ENCODE measurements around the gene ATAD3A.
"Not testable (repeated sequence)": the region's sequence is repeated elsewhere in the genome, so short reads cannot be mapped to it uniquely, and the experiment has no call there.

ATAD3A gene

DNA sequence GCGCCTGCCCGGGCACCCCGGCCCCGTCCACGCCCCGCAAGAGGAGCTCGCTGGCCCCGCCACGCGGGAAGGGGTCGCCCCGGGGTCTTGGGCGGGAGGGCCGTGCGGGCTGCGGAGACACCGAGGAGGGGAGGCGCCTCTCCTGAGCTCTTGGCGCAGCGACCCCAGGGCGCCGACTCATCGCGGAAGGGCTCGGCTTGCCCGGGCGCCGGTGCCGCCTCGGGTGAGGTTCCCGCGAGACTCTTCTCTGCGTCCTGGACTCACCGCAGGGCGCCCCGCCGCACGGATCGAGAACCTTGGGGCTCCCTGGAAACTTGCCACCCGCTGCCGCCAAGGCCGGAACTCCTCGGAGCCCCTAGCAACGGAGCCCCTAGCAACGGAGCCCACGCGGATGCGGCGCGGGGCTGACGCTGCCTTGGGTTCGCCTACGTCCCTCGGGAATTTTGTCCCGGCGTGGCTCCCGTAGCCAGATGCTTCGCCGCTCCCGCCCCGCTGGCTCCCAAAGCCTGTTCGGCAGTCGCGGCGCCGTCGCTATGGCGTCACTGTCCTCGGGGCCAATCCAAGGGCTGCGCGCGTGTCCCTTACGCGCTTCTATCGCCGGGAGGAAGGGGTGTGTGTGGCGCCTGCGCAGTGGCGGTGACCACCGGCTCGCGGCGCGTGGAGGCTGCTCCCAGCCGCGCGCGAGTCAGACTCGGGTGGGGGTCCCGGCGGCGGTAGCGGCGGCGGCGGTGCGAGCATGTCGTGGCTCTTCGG lies at the start of gene ATAD3A:
TSS of gene ATAD3A (plus strand) at position 630 of the 753 bp plus-strand sequence. CDS start at position 737, 107 bp downstream.
- peak; percentile 92 to 94 for DNase-seq (ENCODE audit: low read depth in 1 of 2, low spot score in 1 of 2)

DNA sequence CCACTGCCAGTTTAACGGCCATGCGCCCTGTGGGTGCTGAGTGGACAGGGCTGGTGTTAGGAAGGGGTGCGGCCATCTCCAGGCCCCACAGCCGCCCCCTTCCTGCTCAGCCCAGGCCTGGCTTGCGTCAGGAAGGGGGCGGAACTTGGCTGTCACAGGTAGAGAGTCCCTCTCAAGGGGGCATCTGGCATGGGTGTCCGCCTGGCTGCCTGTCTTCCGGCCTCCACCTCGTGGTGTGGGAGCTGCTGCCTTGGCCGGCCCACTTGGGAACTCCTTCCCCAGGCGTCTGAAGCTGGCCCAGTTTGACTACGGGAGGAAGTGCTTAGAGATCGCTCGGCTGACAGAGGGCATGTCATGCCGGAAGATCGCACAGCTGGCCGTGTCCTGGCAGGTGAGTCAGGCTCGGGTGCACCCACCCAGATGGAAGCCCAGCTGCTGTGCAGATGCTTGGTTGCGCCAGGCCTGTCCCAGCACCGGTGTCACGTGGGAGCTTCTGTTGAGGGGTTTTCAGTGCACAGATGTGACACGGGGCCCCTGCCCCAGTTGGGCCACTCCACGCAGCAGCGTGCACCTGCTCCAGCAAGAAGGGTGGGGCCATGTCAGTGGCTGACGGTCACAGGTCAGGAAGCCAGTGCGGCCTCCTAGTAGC lies 49.5 kb upstream of the ATAD3A start:
- no peak for DNase-seq (ENCODE audit: low read depth in 1 of 2, low spot score in 1 of 2)

DNA sequence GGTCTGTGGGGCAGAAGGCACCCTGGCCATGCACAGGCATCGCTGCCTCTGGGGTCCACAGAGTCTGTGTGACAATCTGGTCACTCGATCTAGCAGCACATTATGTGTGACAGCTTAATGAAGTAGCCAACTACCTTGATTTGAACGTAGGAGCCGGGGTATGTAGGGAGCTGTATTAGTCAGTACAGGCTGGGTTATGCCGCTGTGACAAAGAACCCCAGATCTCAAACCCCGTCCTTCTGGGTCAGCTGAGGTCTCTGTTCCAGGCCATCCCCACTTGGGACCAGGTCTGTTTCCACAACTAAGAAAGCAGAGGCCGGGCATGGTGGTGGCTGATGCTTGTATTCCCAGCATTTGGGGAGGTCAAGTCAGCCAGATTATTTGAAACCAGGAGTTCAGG lies 48.6 kb upstream of the ATAD3A start:
- no peak for DNase-seq (ENCODE audit: low read depth in 1 of 2, low spot score in 1 of 2)

DNA sequence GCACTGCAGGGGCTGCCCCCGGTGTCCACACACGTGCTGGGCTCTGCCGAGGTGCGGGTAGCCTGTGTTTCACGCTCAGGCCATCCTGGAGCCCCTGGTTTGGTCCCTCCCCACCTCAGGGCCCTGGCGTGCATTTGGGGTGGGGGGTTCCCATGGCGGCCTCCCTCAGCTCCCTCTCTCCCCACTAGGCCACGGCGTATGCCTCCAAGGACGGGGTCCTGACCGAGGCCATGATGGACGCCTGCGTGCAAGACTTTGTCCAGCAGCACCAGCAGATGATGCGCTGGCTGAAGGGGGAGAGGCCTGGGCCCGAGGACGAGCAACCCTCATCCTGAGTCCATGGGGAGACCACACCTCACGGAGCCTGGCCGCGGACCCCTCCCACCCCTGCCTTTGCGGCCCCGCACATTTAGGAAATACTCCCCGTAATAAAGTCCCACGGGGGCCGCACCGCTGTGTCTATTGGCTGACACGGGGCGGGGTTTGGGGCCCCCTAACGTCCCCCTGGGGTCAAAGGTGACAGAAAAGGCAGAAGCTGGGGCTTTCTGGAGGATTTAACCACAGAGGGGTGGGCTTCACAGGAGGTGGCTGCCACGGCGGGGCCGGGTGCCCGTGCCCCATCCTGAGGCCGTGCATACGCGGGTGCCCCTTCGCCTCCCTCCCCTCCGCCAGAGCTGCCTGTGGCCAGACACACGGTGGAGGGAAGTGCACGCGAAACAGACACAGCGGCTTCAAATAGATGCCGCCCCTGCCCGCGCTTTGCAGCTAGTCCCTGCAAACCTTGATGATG lies 43.6 kb upstream of the ATAD3A start:
- DNase-seq (ENCODE audit: low read depth in 1 of 2, low spot score in 1 of 2) = not testable (repeated sequence)

DNA sequence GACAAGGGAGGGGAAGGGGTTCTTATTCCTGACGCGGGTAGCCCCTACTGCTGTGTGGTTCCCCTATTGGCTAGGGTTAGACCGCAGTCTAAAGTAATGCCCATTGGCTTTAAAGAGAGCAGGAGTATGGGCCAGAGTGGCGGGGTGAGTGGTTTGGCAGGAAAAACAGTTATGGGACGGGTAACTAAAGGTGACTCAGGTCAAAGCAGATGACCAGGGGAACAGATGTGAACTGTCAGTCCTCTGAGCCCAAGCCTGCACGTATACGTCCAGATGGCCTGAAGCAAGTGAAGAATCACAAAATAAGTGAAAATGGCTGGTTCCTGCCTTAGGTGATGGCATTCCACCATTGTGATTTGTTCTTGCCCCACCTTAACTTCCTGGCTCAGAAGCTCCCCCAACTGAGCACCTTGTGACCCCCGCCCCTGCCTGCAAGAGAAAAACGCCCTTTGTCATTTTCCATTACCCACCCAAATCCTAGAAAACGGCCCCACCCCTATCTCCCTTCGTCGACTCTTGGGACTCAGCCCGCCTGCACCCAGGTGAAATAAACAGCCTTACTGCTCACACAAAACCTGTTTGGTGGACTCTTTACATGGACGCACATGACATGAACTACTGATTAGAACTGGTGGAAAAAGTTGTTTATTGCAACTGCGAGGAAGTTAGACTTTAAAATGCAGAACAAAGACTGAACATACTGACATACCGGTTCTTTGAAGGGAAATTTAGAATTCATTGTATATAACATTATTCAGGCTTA lies 41.2 kb upstream of the ATAD3A start:
- DNase-seq (ENCODE audit: low read depth in 1 of 2, low spot score in 1 of 2) = no peak

DNA sequence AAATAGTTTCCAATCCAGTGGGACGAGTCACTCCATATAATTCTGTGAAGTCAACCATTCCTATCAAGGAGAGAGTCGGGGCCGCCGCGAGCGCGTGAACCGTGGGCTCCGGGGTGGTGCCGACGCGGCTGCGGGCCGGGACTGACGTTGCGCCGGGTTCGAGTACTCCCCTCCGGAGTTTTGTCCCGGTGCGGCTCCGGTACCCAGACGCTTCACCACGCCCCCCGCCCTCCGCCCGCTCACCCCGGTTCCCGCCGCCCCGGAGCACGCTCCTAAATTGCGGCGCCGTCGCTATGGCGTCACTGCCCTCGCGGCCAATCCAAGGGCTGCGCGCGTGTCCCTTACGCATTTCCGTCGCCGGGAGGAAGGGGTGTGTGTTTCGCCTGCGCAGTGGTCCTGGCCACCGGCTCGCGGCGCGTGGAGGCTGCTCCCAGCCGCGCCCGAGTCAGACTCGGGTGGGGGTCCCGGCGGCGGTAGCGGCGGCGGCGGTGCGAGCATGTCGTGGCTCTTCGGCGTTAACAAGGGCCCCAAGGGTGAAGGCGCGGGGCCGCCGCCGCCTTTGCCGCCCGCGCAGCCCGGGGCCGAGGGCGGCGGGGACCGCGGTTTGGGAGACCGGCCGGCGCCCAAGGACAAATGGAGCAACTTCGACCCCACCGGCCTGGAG lies 40.4 kb upstream of the ATAD3A start, which contains the start of gene ATAD3B:
TSS of gene ATAD3B (plus strand) at position 377 of the 664 bp plus-strand sequence. CDS start at position 497, 120 bp downstream.
- peak; percentile 85 to 93 for DNase-seq (ENCODE audit: low read depth in 1 of 2, low spot score in 1 of 2)

DNA sequence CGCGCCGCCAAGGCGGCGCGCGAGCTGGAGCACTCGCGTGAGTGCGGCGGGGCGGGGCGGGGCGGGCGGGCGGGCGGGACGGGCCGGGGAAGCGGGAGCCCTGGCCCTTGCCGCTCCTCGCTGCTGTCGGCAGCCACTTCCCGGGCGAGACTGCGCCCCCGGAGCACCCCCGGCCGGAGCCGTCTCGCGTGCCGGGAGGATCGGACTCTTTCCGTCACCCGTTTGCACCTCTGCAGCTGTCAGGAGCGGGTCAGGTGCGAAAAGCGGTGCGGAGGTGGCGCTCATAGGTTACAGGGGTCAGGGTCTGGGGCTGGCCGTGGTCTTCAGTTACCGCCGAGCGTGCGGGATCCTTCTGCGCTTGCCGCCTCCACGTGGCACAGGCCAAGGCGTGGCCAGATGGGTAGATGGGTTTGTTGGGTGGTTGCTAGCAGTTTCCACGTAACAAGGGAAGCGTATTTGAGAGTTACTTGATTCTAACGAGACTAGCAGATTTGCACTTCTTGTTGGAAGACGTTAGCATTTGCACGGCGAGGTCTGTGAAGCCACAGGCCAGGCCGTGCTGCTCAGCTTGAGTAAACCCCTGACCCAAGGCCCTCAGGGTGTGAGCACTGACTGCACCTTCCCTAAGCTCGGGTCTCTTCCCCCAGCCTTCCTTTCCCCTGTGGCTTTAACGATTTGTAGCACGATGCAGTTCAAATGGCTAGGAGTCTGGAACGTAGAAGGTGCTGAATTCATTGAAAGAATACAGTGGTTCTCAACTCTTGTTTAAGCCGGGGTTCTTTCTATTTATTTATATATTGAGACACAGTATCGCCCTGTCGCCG lies 39.7 kb upstream of the ATAD3A start:
- not testable (repeated sequence) for DNase-seq (ENCODE audit: low read depth in 1 of 2, low spot score in 1 of 2)

DNA sequence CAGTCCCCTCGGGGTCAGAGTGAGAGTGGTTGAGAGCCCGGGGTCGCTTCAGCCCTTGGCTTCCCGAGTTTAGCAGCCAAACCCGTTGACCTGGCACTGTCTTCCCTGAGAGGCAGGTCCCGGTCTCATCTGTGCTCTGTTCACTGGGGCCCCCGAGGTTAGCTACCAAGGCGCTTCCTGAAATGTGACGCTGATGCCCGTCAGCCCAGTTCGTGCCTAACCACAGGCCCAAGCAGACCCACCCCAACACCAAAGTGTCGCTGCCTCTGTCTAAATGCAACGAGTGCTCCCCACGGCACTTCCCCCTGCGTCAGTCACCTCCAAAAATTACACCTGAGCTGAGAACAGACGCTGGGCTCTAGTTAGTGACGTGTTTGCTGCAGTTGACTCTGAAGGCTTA lies 36.0 kb upstream of the ATAD3A start:
- not testable (repeated sequence) for DNase-seq (ENCODE audit: low read depth in 1 of 2, low spot score in 1 of 2)

DNA sequence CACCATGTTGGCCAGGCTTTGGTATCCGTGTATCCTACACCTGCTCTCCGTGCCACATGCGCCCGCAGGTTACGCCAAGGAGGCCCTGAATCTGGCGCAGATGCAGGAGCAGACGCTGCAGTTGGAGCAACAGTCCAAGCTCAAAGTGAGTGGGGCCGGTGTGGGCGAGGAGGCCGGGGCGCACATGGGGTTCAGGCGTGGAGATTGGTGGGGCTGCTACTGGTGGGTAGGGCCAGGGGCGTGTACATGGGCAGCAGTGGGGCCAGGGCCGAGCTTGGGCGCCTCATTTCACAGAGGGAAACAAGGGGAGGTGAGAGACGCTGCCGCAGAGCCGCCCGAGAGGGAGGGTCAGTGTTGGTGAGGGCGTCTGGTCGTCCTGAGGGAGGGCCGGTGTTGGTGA lies 34.8 kb upstream of the ATAD3A start:
- no peak for DNase-seq (ENCODE audit: low read depth in 1 of 2, low spot score in 1 of 2)

DNA sequence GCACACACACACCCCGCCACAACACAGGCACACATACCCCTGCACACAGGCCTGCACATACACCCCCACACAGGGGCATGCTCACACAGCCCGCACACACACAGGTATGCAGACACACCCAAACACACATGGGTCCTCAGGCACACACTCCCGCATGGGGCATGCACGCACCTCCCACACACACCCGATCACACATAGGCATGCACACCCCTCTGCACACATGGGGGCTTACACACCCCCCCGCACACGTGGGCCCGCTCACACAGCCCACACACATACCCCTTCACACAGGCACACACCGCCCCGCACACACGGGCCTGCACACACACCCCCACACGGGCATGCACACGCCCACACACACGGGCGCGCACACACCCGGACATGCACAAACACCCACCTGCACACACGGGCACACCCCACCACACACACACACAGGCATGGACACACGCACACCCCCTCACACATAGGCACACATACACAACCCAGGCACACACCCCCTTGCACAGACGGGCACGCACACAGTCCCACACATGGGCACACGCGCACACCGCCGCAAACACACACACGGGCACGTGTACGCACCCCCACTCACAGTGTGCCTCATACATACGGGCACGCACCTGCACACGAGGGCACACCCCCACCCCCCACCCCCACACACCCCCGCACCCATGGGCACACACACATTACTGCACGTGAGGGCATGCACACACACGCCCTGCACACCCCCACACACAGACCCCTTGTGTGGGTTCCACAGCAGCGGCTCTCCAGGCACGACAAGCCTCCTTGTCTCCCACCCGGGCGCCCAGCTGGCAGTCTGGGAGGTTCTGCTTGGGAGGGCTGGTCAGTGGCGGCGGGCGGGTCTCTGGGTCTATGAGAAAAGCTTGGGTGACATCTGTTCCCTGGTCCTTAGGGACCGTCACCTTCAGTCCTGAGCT lies 32.1 kb upstream of the ATAD3A start:
- no peak for DNase-seq (ENCODE audit: low read depth in 1 of 2, low spot score in 1 of 2)

DNA sequence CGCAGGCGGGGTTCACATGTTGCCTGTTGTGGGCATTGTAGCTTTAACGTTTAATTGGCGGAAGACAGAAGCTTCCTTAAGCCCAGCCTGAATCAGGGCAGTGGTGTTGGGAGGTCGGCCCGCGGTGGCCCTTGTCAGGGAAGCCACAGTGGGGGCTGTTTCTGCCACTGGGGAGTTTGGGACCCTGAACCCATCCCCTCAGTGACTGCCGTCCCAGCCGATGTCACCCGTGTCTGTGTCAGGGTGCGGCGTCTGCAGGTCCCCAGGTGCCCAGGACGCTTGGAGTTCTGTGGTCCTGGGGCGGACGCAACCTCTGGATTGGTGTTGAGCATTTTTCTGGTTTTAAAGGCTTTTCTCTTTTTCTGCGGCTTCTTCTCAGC lies 31.5 kb upstream of the ATAD3A start:
- not testable (repeated sequence) for DNase-seq (ENCODE audit: low read depth in 1 of 2, low spot score in 1 of 2)

DNA sequence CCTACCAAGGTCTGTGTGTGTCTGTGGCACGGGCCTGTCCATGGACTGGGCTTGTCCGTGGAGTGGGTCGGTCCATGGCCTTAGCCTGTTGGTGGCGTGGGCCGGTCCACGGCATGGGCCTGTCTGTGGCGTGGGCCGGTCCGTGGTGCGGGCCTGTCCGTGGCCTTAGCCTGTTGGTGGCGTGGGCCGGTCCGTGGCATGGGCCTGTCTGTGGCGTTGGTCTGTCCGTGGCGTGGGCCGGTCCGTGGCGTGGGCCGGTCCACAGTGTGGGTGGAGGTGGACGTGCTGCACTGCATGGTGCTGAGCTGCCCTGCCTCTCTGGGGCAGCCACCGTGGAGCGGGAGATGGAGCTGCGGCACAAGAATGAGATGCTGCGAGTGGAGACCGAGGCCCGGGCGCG lies 30.2 kb upstream of the ATAD3A start:
- DNase-seq (ENCODE audit: low read depth in 1 of 2, low spot score in 1 of 2) = not testable (repeated sequence)

DNA sequence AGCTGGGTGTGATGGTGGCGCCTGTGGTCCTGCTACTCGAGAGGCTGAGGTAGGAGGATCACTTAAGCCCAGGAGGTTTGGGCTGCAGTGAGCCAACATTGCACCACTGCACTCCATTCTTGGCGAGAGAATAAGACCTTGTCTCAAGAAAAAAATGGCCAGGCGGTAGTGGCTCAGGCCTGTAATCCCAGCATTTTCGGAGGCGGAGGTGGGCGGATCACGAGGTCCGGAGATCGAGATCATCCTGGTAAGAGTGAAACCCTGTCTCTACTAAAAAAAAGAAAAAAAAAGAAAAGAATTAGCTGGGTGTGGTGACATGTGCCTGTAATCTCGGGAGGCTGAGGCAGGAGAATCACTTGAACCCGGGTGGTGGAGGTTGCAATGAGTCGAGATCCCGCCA lies 29.1 kb upstream of the ATAD3A start:
- DNase-seq (ENCODE audit: low read depth in 1 of 2, low spot score in 1 of 2) = no peak

DNA sequence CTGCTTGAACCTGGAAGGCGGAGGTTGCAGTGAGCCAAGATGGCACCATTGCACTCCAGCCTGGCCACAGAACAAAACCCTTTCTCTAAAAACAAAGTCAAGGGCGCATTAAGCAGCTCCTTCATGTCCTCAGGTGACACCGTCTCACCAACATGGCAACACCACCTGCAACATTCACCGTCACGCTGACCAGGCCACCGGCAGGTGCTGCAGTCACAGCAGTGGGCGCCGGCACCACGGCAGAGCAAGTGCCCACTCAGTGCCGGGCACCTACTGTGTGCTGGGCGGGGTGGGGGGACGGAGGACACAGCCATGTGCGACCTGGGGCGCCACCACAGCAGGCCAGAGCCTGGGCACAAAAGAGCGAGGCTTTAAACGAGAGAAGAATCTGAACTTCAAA lies 28.2 kb upstream of the ATAD3A start:
- no peak for DNase-seq (ENCODE audit: low read depth in 1 of 2, low spot score in 1 of 2)

DNA sequence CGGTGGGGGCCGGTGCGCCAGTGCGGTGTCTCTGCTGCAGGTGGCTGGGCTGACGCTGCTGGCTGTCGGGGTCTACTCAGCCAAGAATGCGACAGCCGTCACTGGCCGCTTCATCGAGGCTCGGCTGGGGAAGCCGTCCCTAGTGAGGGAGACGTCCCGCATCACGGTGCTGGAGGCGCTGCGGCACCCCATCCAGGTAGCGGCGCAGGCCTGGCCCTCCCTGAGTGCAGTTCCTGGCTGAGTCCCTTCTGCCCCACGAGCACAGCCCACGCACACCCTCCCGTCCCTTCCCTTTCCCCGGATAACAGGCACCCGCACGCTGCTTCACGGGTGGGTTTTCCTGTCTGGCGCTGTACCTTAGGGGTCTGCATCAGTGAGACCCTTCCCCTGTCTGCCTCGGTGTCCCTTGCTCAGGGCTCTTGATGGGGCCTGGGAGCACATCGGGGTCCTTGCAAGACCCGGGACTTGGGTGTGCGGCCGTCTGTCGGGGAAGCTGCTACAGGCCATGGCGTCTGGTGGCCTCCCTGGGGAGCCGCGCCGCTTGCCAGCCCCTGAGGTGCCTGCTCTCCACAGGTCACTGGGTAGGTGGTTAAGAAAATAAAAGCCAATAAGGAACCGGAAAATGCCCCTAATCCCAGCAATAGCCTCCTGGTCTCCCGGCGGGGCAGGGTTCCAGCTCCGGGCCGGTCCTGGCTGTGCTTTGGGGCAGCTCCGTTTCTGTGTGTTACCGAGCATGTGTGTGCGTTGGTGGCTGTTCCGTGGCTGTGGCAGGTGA lies 26.8 kb upstream of the ATAD3A start:
- DNase-seq (ENCODE audit: low read depth in 1 of 2, low spot score in 1 of 2) = not testable (repeated sequence)

DNA sequence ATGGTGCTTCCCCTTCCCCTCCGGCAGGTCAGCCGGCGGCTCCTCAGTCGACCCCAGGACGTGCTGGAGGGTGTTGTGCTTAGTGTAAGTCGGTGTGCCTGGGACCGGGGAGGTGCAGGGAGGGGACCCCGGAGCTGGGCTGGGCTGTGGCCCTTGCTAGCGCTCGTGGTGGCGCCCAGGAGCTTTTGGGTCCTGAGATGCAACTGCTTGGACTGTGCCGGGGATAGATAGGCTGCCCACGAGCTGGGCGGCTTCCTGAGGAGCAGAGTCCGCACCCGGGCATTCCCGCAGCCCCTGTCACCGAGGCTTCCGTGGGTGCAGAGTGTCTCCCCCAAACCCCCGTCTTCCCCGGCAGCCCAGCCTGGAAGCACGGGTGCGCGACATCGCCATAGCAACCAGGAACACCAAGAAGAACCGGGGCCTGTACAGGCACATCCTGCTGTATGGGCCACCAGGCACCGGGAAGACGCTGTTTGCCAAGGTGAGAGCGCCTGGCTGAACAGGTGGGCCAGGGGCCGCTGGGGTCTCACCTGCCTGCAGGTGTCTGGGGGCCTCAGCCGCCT lies 26.1 kb upstream of the ATAD3A start:
- not testable (repeated sequence) for DNase-seq (ENCODE audit: low read depth in 1 of 2, low spot score in 1 of 2)

DNA sequence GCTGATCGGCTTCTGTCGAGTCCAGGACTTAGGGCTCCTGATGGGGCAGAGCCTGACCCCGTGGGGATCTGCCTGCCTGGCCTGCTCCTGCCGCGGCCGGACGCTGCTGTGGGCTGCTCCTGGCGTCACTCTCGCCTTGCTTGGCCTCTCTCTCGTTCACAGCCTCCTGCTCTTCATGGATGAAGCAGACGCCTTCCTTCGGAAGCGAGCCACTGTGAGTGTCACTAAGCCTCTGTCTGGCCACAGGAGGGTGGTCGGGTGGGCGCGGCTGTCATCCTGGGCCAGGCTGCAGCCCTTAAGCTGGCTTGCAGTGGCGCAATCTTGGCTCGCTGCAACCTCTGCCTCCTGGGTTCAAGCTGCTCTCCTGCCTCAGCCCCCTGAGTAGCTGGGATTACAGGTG lies 24.3 kb upstream of the ATAD3A start:
- no peak for DNase-seq (ENCODE audit: low read depth in 1 of 2, low spot score in 1 of 2)
